OCI-LY3 (cell line): Measurements from ENCODE around the gene DDX28.

Source experiments
- EZH2phosphoT487 ChIP-seq: fragments of 200-600 bp; shearing (Covaris generic); IDR thresholded peaks from 2 replicates; pipeline ENCODE4 v1.6.1; 2018; ENCODE audit warnings: antibody characterized with exemption, mixed run types, low read depth
- TF ChIP-seq, protein P1 (sequence below): fragments of 200-600, 300-600 bp; sonication (generic); IDR thresholded peaks from 2 replicates; pipeline ENCODE4 v1.5.1; 2014; ENCODE audit warnings: antibody characterized with exemption, low read length, low read depth

DNA sequence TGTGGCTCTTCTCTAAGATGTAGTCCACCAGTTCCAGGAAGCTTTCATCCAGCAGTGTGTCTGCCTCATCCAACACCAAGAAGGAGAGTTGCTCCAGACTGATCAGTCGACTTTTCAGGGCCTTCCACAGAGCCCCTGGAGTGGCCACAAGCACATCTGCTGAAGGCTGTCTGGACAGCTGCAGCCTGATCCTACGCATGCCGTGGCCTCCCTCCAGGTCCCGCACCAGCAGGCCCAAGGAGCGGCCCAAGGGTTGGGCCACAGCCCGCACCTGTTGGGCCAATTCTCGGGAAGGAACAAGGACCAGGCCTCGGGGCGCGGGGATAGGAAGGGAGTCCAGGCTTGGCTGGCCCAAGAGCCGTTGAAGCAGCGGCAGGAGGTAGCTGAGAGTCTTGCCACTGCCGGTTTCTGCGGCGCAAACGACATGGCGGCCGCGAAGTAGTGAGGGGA, 729 bp downstream of the DDX28 start:
- TF ChIP-seq, protein P1, sequence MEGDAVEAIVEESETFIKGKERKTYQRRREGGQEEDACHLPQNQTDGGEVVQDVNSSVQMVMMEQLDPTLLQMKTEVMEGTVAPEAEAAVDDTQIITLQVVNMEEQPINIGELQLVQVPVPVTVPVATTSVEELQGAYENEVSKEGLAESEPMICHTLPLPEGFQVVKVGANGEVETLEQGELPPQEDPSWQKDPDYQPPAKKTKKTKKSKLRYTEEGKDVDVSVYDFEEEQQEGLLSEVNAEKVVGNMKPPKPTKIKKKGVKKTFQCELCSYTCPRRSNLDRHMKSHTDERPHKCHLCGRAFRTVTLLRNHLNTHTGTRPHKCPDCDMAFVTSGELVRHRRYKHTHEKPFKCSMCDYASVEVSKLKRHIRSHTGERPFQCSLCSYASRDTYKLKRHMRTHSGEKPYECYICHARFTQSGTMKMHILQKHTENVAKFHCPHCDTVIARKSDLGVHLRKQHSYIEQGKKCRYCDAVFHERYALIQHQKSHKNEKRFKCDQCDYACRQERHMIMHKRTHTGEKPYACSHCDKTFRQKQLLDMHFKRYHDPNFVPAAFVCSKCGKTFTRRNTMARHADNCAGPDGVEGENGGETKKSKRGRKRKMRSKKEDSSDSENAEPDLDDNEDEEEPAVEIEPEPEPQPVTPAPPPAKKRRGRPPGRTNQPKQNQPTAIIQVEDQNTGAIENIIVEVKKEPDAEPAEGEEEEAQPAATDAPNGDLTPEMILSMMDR = no peak
- TF ChIP-seq EZH2phosphoT487 = no peak
